G401 (cell line): ENCODE measurements around the gene LCNL1. TPM values are rescaled to one million over a fixed set of nuclear protein-coding genes. Genes with fewer than 3 reads are reported as not detected.
A peak's percentile ranks its signal among the peaks of the same experiment; 100 is the strongest.

Experiments
- DNase-seq: peaks from one replicate; pipeline ENCODE4 v3.0.0-alpha.2; 2015; ENCODE audit warnings: low spot score
- in situ Hi-C: cut with HindIII; loops from 2 replicates; pipeline ENCODE4 v1.10.0; 2016; ENCODE audit warnings: low sequenced_read_pairs, mixed read lengths
- total RNA-seq: library from RNA; depleted of rRNA; stranded (reverse); fragments of >200 nt; shearing (Covaris generic); gene quantifications from 2 replicates; pipeline ENCODE4 v1.2.3, GENCODE V29; 2014

The LCNL1 gene
- total RNA-seq, 1 experiment from 2014 or later = not detected

GRCh38 chr9:136955943-136956335 lies 26.9 kb upstream of the LCNL1 start:
- no peak for DNase-seq
- in situ Hi-C loops = no loop called here

- DNase-seq = no peak
- in situ Hi-C loops = no loop called here
Measured at GRCh38 chr9:136956604-136957003, 26.2 kb upstream of the LCNL1 start.

GRCh38 chr9:136957461-136957860 lies 25.3 kb upstream of the LCNL1 start:
- no peak for DNase-seq
- in situ Hi-C loops = no loop called here

- in situ Hi-C loops = no loop called here
- DNase-seq = no peak
Measured at GRCh38 chr9:136957901-136958300, 24.9 kb upstream of the LCNL1 start.

GRCh38 chr9:136958473-136958872 lies 24.3 kb upstream of the LCNL1 start:
- no peak for DNase-seq
- in situ Hi-C loops = no loop called here

GRCh38 chr9:136958898-136959850 lies 23.6 kb upstream of the LCNL1 start:
- DNase-seq = no peak
- in situ Hi-C loops = no loop called here

- no peak for DNase-seq
- in situ Hi-C loops = no loop called here
Measured at GRCh38 chr9:136960212-136960937, 22.4 kb upstream of the LCNL1 start.

GRCh38 chr9:136960938-136961275 lies 21.9 kb upstream of the LCNL1 start:
- in situ Hi-C loops = no loop called here
- no peak for DNase-seq

GRCh38 chr9:136961279-136962065 lies 21.3 kb upstream of the LCNL1 start:
- peak; percentile 90 for DNase-seq
- in situ Hi-C loops = no loop called here

- no peak for DNase-seq
- in situ Hi-C loops = no loop called here
Measured at GRCh38 chr9:136962163-136962562, 20.6 kb upstream of the LCNL1 start.

GRCh38 chr9:136962701-136963248 lies 20.0 kb upstream of the LCNL1 start:
- in situ Hi-C loops = no loop called here

GRCh38 chr9:136963341-136963740 lies 19.5 kb upstream of the LCNL1 start:
- DNase-seq = no peak
- in situ Hi-C loops = no loop called here

More at GRCh38 chr9:136962701-136963248, 20.0 kb upstream of the LCNL1 start:
- DNase-seq = no peak

- no peak for DNase-seq
- in situ Hi-C loops = no loop called here
Measured at GRCh38 chr9:136963751-136964150, 19.0 kb upstream of the LCNL1 start.

GRCh38 chr9:136964171-136964689 lies 18.6 kb upstream of the LCNL1 start:
- in situ Hi-C loops = no loop called here
- no peak for DNase-seq

- in situ Hi-C loops = no loop called here
Measured at GRCh38 chr9:136964833-136965422, 17.9 kb upstream of the LCNL1 start.

GRCh38 chr9:136965771-136966484 lies 16.9 kb upstream of the LCNL1 start:
- in situ Hi-C loops = no loop called here
- DNase-seq = peak; percentile 47

More at GRCh38 chr9:136964833-136965422, 17.9 kb upstream of the LCNL1 start:
- no peak for DNase-seq

- no peak for DNase-seq
- in situ Hi-C loops = no loop called here
Measured at GRCh38 chr9:136968333-136969127, 14.3 kb upstream of the LCNL1 start.
